HEK293 (cell line): Measurements from ENCODE around the gene SUSD4.

Experiments
- CTCF ChIA-PET: fragments of 350-600 bp; formaldehyde crosslinking; extraction: SDS; loops from one replicate; lab custom pipeline; 2021; ENCODE audit warnings: antibody characterized with exemption; lab: Yijun Ruan, JAX
- POLR2A ChIA-PET: fragments of 300-600 bp; formaldehyde crosslinking; extraction: SDS; loops from one replicate; lab custom pipeline; 2020; ENCODE audit warnings: antibody characterized with exemption, inconsistent platforms; lab: Yijun Ruan, JAX
- H3K27ac ChIP-seq: fragments of 200-500 bp; sonication (Bioruptor generic); 2 replicates; pipeline ENCODE4 v1.5.1; 2014; ENCODE audit warnings: low read depth, low read length, control low read depth, inconsistent platforms; ENCODE audit errors: extremely low read depth
- H3K36me3 ChIP-seq, 2 experiments: fragments of 200-500 bp in 1 of 2; sonication (Bioruptor generic) in 1 of 2; 1 replicate in 1 of 2; 2 replicates in 1 of 2; pipeline ENCODE4 v1.5.1; 2014 to 2017; ENCODE audit warnings: inconsistent platforms in 2 of 2, low read length in 2 of 2; ENCODE audit not compliant: control insufficient read depth in 2 of 2, insufficient read depth in 1 of 2
- H3K4me1 ChIP-seq: fragments of 200-500 bp; sonication (Bioruptor generic); 2 replicates; pipeline ENCODE4 v1.5.1; 2014; ENCODE audit warnings: mild to moderate bottlenecking, low read length, inconsistent platforms; ENCODE audit not compliant: control insufficient read depth, insufficient read depth
- H3K4me3 ChIP-seq: 2 replicates; pipeline ENCODE4 v1.5.1; 2011; ENCODE audit warnings: low read depth, mild to moderate bottlenecking, control low read depth, low read length, moderate library complexity
- H3K9me3 ChIP-seq: fragments of 200-500 bp; sonication (Bioruptor generic); 2 replicates; pipeline ENCODE4 v1.5.1; 2014; ENCODE audit warnings: low read depth, low read length, inconsistent platforms; ENCODE audit not compliant: control insufficient read depth, insufficient read depth
- BCL11B ChIP-seq: fragments of 450-650 bp; formaldehyde crosslinking; IDR thresholded peaks from 2 replicates; pipeline ENCODE4 v1.5.1; 2016; ENCODE audit warnings: low read depth, missing biosample characterization, missing genetic modification characterization
- GLIS2 ChIP-seq: fragments of 450-650 bp; formaldehyde crosslinking; IDR thresholded peaks from 2 replicates; pipeline ENCODE4 v1.5.1; 2016; ENCODE audit warnings: missing biosample characterization, missing genetic modification characterization
- HIC1 ChIP-seq: fragments of 450-650 bp; formaldehyde crosslinking; IDR thresholded peaks from 2 replicates; pipeline ENCODE4 v1.5.1; 2016; ENCODE audit warnings: missing biosample characterization, missing genetic modification characterization
- WT1 ChIP-seq: fragments of 450-650 bp; formaldehyde crosslinking; IDR thresholded peaks from 2 replicates; pipeline ENCODE4 v1.5.1; 2016; ENCODE audit warnings: missing biosample characterization, missing genetic modification characterization
- ZFP41 ChIP-seq: fragments of 450-650 bp; formaldehyde crosslinking; IDR thresholded peaks from 2 replicates; pipeline ENCODE4 v1.5.1; 2016; ENCODE audit warnings: missing biosample characterization, missing genetic modification characterization, borderline replicate concordance
- ZNF121 ChIP-seq: fragments of 450-650 bp; formaldehyde crosslinking; IDR thresholded peaks from 2 replicates; pipeline ENCODE4 v1.5.1; 2016; ENCODE audit warnings: missing biosample characterization, missing genetic modification characterization
- ZNF138 ChIP-seq: fragments of 450-650 bp; formaldehyde crosslinking; IDR thresholded peaks from 2 replicates; pipeline ENCODE4 v1.5.1; 2016; ENCODE audit warnings: missing biosample characterization, missing genetic modification characterization, borderline replicate concordance
- ZNF2 ChIP-seq: fragments of 450-650 bp; formaldehyde crosslinking; IDR thresholded peaks from 2 replicates; pipeline ENCODE4 v1.5.1; 2016; ENCODE audit warnings: missing biosample characterization, missing genetic modification characterization
- ZNF214 ChIP-seq: fragments of 450-650 bp; formaldehyde crosslinking; IDR thresholded peaks from 2 replicates; pipeline ENCODE4 v1.5.1; 2017; ENCODE audit warnings: missing biosample characterization, mild to moderate bottlenecking, missing genetic modification characterization, borderline replicate concordance
- ZNF510 ChIP-seq: fragments of 450-650 bp; formaldehyde crosslinking; IDR thresholded peaks from 2 replicates; pipeline ENCODE4 v1.5.1; 2018; ENCODE audit warnings: mild to moderate bottlenecking, missing genetic modification characterization, missing biosample characterization; ENCODE audit not compliant: insufficient replicate concordance
- ZNF571 ChIP-seq: fragments of 450-650 bp; formaldehyde crosslinking; IDR thresholded peaks from 2 replicates; pipeline ENCODE4 v1.5.0; 2017; ENCODE audit warnings: missing biosample characterization, missing genetic modification characterization
- ZNF645 ChIP-seq: fragments of 450-650 bp; formaldehyde crosslinking; IDR thresholded peaks from 2 replicates; pipeline ENCODE4; 2016; ENCODE audit warnings: missing biosample characterization, missing genetic modification characterization
- ZNF791 ChIP-seq: fragments of 450-650 bp; formaldehyde crosslinking; IDR thresholded peaks from 2 replicates; pipeline ENCODE4 v1.5.1; 2016; ENCODE audit warnings: missing biosample characterization, missing genetic modification characterization
- ZSCAN16 ChIP-seq: fragments of 450-650 bp; formaldehyde crosslinking; IDR thresholded peaks from 2 replicates; pipeline ENCODE4 v1.5.1; 2016; ENCODE audit warnings: missing biosample characterization, missing genetic modification characterization
- TF ChIP-seq, protein P1 (sequence below): fragments of 450-650 bp; formaldehyde crosslinking; IDR thresholded peaks from 2 replicates; pipeline ENCODE4 v1.5.1; 2016; ENCODE audit warnings: missing biosample characterization, missing genetic modification characterization
- TF ChIP-seq, protein P2 (sequence below): fragments of 450-650 bp; formaldehyde crosslinking; IDR thresholded peaks from 2 replicates; pipeline ENCODE4 v1.5.1; 2016; ENCODE audit warnings: missing biosample characterization, missing genetic modification characterization, low read depth
- TF ChIP-seq, protein P3 (sequence below): fragments of 450-650 bp; formaldehyde crosslinking; IDR thresholded peaks from 2 replicates; pipeline ENCODE4 v1.5.1; 2016; ENCODE audit warnings: missing biosample characterization, missing genetic modification characterization

The SUSD4 gene

GRCh38 chr1:223350361-223350908 lies 13.5 kb downstream of the SUSD4 start:
- no peaks in the 10 kb centered on the region for H3K9me3 ChIP-seq
- no peak for TF ChIP-seq ZNF645 (tag by site-specific recombination)
- no peak for TF ChIP-seq ZNF214 (tag by site-specific recombination)
- TF ChIP-seq ZSCAN16 (tag by site-specific recombination): no peak
- TF ChIP-seq, protein P1, sequence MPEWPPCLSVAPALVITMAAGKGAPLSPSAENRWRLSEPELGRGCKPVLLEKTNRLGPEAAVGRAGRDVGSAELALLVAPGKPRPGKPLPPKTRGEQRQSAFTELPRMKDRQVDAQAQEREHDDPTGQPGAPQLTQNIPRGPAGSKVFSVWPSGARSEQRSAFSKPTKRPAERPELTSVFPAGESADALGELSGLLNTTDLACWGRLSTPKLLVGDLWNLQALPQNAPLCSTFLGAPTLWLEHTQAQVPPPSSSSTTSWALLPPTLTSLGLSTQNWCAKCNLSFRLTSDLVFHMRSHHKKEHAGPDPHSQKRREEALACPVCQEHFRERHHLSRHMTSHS (tag by site-specific recombination): no peak
- TF ChIP-seq ZFP41: no peak
- TF ChIP-seq ZNF791: no peak
- TF ChIP-seq ZNF138 (tag by site-specific recombination): no peak
- TF ChIP-seq, protein P2, sequence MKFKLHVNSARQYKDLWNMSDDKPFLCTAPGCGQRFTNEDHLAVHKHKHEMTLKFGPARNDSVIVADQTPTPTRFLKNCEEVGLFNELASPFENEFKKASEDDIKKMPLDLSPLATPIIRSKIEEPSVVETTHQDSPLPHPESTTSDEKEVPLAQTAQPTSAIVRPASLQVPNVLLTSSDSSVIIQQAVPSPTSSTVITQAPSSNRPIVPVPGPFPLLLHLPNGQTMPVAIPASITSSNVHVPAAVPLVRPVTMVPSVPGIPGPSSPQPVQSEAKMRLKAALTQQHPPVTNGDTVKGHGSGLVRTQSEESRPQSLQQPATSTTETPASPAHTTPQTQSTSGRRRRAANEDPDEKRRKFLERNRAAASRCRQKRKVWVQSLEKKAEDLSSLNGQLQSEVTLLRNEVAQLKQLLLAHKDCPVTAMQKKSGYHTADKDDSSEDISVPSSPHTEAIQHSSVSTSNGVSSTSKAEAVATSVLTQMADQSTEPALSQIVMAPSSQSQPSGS (tag by site-specific recombination): no peak
- no peak for TF ChIP-seq ZNF2 (tag by site-specific recombination)
- TF ChIP-seq BCL11B (tag by site-specific recombination): no peak
- no peak for TF ChIP-seq ZNF510 (tag by site-specific recombination)
- H3K4me1 ChIP-seq: no peaks in the 10 kb centered on the region
- no peak overlapping the region for H3K27ac ChIP-seq
- POLR2A ChIA-PET: interaction anchor here (0.6 kb wide), 1 partner anchor 14 kb away, joined by 3 read pairs; the partner anchor contains the start of gene SUSD4
- CTCF ChIA-PET: interaction anchor here (0.5 to 2.7 kb wide), 4 partner anchors 8 to 320 kb away, joined by 3 to 8 read pairs (median 3); no protein-coding TSS in a partner anchor
- no peak overlapping the region for H3K4me3 ChIP-seq
- no peaks in the 10 kb centered on the region for H3K36me3 ChIP-seq

DNA sequence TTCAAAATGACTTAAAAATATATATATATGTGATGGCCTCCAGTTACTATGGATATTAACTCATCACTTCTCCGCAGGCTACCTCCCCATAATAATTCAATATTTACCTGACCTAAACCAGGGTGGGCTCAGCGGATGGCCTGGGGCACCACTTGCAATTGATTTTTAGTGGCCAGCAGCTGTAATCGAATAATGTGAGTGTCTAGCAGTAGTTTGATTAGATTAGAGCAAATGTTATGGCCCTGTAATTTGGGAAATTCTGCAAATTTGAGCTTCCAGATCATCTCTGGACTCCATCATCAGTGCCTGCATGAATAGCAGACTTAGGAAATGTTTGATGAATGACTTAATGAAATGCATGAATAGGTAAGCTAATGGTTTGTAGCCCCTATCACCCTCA lies 14.7 kb downstream of the SUSD4 start:
- Histone ChIP-seq H3K4me3 (no peak overlapping the region), H3K9me3 (no peaks in the 10 kb centered on the region), H3K36me3 (no peaks in the 10 kb centered on the region), H3K4me1 (no peaks in the 10 kb centered on the region), H3K27ac (no peak overlapping the region)
- CTCF ChIA-PET: interaction anchor here (0.5 to 2.7 kb wide), 5 partner anchors 9 to 482 kb away, joined by 3 to 8 read pairs (median 3); no protein-coding TSS in a partner anchor
- TF ChIP-seq WT1 (tag by site-specific recombination) (no peak), GLIS2 (tag by site-specific recombination) (no peak), ZNF571 (tag by site-specific recombination) (no peak)
- POLR2A ChIA-PET: interaction anchor here (0.8 kb wide), 1 partner anchor 14 kb away, joined by 4 read pairs; the partner anchor contains the start of gene SUSD4

- ChIA-PET POLR2A (interaction anchor here (0.8 kb wide), 1 partner anchor 15 kb away, joined by 4 read pairs; the partner anchor contains the start of gene SUSD4), CTCF (interaction anchor here (0.6 to 2.7 kb wide), 6 partner anchors 10 to 346 kb away, joined by 3 to 8 read pairs (median 3); no protein-coding TSS in a partner anchor)
- TF ChIP-seq HIC1 (tag by site-specific recombination) (no peak), ZNF121 (tag by site-specific recombination) (no peak)
- TF ChIP-seq, protein P3, sequence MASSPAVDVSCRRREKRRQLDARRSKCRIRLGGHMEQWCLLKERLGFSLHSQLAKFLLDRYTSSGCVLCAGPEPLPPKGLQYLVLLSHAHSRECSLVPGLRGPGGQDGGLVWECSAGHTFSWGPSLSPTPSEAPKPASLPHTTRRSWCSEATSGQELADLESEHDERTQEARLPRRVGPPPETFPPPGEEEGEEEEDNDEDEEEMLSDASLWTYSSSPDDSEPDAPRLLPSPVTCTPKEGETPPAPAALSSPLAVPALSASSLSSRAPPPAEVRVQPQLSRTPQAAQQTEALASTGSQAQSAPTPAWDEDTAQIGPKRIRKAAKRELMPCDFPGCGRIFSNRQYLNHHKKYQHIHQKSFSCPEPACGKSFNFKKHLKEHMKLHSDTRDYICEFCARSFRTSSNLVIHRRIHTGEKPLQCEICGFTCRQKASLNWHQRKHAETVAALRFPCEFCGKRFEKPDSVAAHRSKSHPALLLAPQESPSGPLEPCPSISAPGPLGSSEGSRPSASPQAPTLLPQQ: no peak
Measured at GRCh38 chr1:223348439-223348838, 15.5 kb downstream of the SUSD4 start.

More at GRCh38 chr1:223348439-223348838, 15.5 kb downstream of the SUSD4 start:
- Histone ChIP-seq H3K4me1 (no peaks in the 10 kb centered on the region), H3K9me3 (no peaks in the 10 kb centered on the region), H3K27ac (no peak overlapping the region), H3K36me3 (no peaks in the 10 kb centered on the region), H3K4me3 (no peak overlapping the region)
